K562 (cell line): ENCODE measurements around the gene RINT1. TPM values are rescaled to one million over a fixed set of nuclear protein-coding genes. Genes with fewer than 3 reads are reported as not detected.

Experiments used
- CHD2 ChIP-seq: IDR thresholded peaks from 2 replicates; pipeline ENCODE4 v1.6.1; 2011; ENCODE audit warnings: low read depth, low read length
- DIDO1 ChIP-seq: fragments of 450-650 bp; IDR thresholded peaks from 2 replicates; pipeline ENCODE4 v1.6.1; 2016; ENCODE audit warnings: low read depth, missing biosample characterization, missing genetic modification characterization
- EP400 ChIP-seq: fragments of 450-650 bp; IDR thresholded peaks from 2 replicates; pipeline ENCODE4 v1.6.1; 2017; ENCODE audit warnings: antibody characterized with exemption, mild to moderate bottlenecking, moderate library complexity
- ETV5 ChIP-seq: sonication (generic); formaldehyde crosslinking; IDR thresholded peaks from 2 replicates; pipeline ENCODE4 v1.4.0; 2020; ENCODE audit warnings: low read depth, mild to moderate bottlenecking, missing genetic modification reagents
- FOXJ3 ChIP-seq: sonication (generic); formaldehyde crosslinking; IDR thresholded peaks from 2 replicates; pipeline ENCODE4 v1.4.0; 2020; ENCODE audit warnings: mild to moderate bottlenecking, missing genetic modification reagents
- HDAC1 ChIP-seq, 2 experiments: fragments of 450-650 bp; IDR thresholded peaks; 2 replicates each; pipeline ENCODE4 v1.6.1; 2016 to 2017; ENCODE audit warnings: inconsistent platforms in 1 of 2, mild to moderate bottlenecking in 1 of 2, moderate library complexity in 1 of 2
- HMGN3 ChIP-seq: IDR thresholded peaks from 2 replicates; pipeline ENCODE4 v1.6.1; 2011; ENCODE audit warnings: borderline replicate concordance, low read depth, mild to moderate bottlenecking, mixed read lengths, low read length; ENCODE audit not compliant: insufficient read length; ENCODE audit errors: extremely low read depth
- KAT7 ChIP-seq: sonication (generic); formaldehyde crosslinking; IDR thresholded peaks from 2 replicates; pipeline ENCODE4 v1.8.0; 2022; ENCODE audit warnings: missing genetic modification reagents, mild to moderate bottlenecking, borderline replicate concordance
- LCOR ChIP-seq: sonication (generic); formaldehyde crosslinking; IDR thresholded peaks from 2 replicates; pipeline ENCODE4 v1.8.0; 2022; ENCODE audit warnings: mild to moderate bottlenecking, missing genetic modification reagents
- MNT ChIP-seq, 2 experiments: fragments of 450-650 bp; conservative IDR thresholded peaks; 2 replicates each; pipeline ENCODE4 v1.6.1; 2017; ENCODE audit warnings: mild to moderate bottlenecking in 2 of 2, moderate library complexity in 2 of 2
- MTA2 ChIP-seq: fragments of 450-650 bp; IDR thresholded peaks from 2 replicates; pipeline ENCODE4 v1.6.1; 2016; ENCODE audit warnings: low read depth
- MYC ChIP-seq, 2 experiments: fragments of 250-450 bp in 1 of 2; sonication (Bioruptor Pico) in 1 of 2; IDR thresholded peaks; 2 replicates each; pipeline versions ENCODE4 v1.5.1 to v1.6.1; 2012 to 2021; ENCODE audit warnings: low read depth in 2 of 2, borderline replicate concordance in 1 of 2, improper control_type of control experiment in 1 of 2, low read length in 1 of 2, mild to moderate bottlenecking in 1 of 2, moderate library complexity in 1 of 2
- NBN ChIP-seq: fragments of 450-650 bp; IDR thresholded peaks from 2 replicates; pipeline ENCODE4 v1.6.1; 2016; ENCODE audit warnings: low read depth, mild to moderate bottlenecking
- NR2C1 ChIP-seq, 2 experiments: fragments of 450-650 bp; IDR thresholded peaks; 2 replicates each; pipeline ENCODE4 v1.6.1; 2017; ENCODE audit warnings: mild to moderate bottlenecking in 2 of 2, antibody characterized with exemption in 1 of 2, inconsistent platforms in 1 of 2, missing compliant biosample characterization in 1 of 2, missing genetic modification characterization in 1 of 2
- PPARD ChIP-seq: fragments of 250-450 bp; sonication (Bioruptor Pico); IDR thresholded peaks from 2 replicates; pipeline ENCODE4 v1.8.0; 2022; ENCODE audit warnings: inconsistent platforms, mild to moderate bottlenecking, moderate library complexity
- RAD21 ChIP-seq, 2 experiments: fragments of 250-450 bp in 1 of 2; fragments of 450-650 bp in 1 of 2; sonication (Bioruptor Pico) in 1 of 2; formaldehyde crosslinking in 1 of 2; IDR thresholded peaks in 1 of 2; conservative IDR thresholded peaks in 1 of 2; 2 replicates each; pipeline versions ENCODE4 v1.4.0 to v1.8.0; 2020 to 2022; ENCODE audit warnings: mild to moderate bottlenecking in 2 of 2, moderate library complexity in 1 of 2
- SIN3A ChIP-seq, 2 experiments: fragments of 150-350 bp in 1 of 2; IDR thresholded peaks; 2 replicates each; pipeline ENCODE4 v1.6.1; 2011 to 2016; ENCODE audit warnings: borderline replicate concordance in 2 of 2, low read depth in 2 of 2, low read length in 2 of 2, mild to moderate bottlenecking in 2 of 2, moderate library complexity in 2 of 2; ENCODE audit not compliant: control insufficient read depth in 1 of 2
- SMAD4 ChIP-seq: fragments of 250-450 bp; sonication (Bioruptor Pico); conservative IDR thresholded peaks from 2 replicates; pipeline ENCODE4 v1.8.0; 2021; ENCODE audit warnings: inconsistent platforms, mild to moderate bottlenecking, moderate library complexity
- ZBTB33 ChIP-seq: sonication (generic); formaldehyde crosslinking; IDR thresholded peaks from 2 replicates; pipeline ENCODE4 v1.8.1; 2023; ENCODE audit warnings: mild to moderate bottlenecking, missing genetic modification reagents
- ZNF121 ChIP-seq: sonication (generic); formaldehyde crosslinking; conservative IDR thresholded peaks from 2 replicates; pipeline ENCODE4 v1.8.0; 2022; ENCODE audit warnings: missing genetic modification reagents
- ZNF785 ChIP-seq: fragments of 250-450 bp; sonication (Bioruptor Pico); IDR thresholded peaks from 2 replicates; pipeline ENCODE4 v1.4.0; 2020; ENCODE audit warnings: mild to moderate bottlenecking
- polyA plus RNA-seq, 8 experiments: library from polyadenylated mRNA; depleted of rRNA in 4 of 8; stranded (reverse) in 5 of 8; unstranded in 3 of 8; fragments of >200 nt; fragmentation: Nextera tagmentation in 2 of 8; fragmentation: Illumina TruSeq in 1 of 8; extraction: Ambion mirVana in 2 of 8; extraction: Trizol in 1 of 8; gene quantifications; 2 replicates each; pipeline versions ENCODE4 v1.2.1 to v1.2.3, GENCODE V29; 2011 to 2014; ENCODE audit warnings: inconsistent platforms in 1 of 8, missing spikeins in 1 of 8
- total RNA-seq, 7 experiments: library from RNA; depleted of rRNA in 6 of 7; stranded (reverse); fragments of >200 nt in 6 of 7; fragmentation: Illumina TruSeq in 2 of 7; extraction: Trizol in 2 of 7; gene quantifications; 2 replicates each; pipeline versions ENCODE4 v1.2.1 to v1.2.3, GENCODE V29; 2011 to 2021; ENCODE audit warnings: low replicate concordance in 1 of 7
- TF ChIP-seq, protein P1 (sequence below), 2 experiments: fragments of 450-650 bp in 1 of 2; sonication (generic) in 1 of 2; formaldehyde crosslinking in 1 of 2; IDR thresholded peaks in 1 of 2; conservative IDR thresholded peaks in 1 of 2; 2 replicates each; pipeline versions ENCODE4 v1.6.1 to v1.8.1; 2016 to 2023; ENCODE audit warnings: mild to moderate bottlenecking in 2 of 2, moderate library complexity in 2 of 2, inconsistent platforms in 1 of 2, missing genetic modification reagents in 1 of 2

RINT1 gene
- total and polyA plus RNA-seq, 9 of the 15 experiments (the other 6 are each of a cell fraction or from before 2014, with no cell fraction given): 21.3 to 74.3 (median 27.4) TPM

DNA sequence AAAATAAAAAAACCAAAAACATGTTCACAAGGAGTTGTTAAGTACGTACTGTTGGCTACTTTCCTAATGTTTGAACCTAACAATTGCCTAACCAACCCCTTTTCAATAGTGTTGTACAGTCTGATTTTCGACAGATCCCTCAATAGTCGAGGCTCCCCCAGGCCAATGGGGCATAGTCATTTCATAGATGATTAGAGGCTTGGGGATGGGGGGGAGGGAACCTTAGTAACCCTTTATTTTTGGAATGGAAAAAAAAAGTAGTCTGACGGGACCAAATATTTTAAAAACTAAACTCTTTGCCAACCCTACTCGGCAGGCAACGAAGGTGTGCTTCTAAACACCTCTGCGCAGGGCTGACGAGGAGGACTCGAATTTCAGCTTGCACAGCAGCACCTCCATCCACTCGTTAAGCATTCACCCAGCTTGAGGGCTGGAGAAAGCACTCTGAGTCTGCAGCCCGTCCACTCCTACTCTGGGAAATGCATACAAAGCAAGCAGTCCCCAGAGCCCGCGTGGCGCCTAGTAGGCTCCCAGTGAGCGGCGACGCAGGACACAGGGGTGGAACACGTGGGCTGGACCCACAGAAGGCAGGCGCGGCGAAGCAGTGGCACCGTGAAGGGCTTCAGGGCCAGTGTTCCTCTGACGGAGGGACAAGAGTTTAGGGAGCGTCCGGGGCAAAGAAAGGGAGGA, 10.8 kb upstream of the RINT1 start (continued):
- TF ChIP-seq ZBTB33: peak; percentile 72
- TF ChIP-seq, protein P1, sequence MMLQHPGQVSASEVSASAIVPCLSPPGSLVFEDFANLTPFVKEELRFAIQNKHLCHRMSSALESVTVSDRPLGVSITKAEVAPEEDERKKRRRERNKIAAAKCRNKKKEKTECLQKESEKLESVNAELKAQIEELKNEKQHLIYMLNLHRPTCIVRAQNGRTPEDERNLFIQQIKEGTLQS (IDR thresholded peaks at IDR 0.05): no peak
- TF ChIP-seq, protein P1 (CRISPR knock-in tag; conservative IDR thresholded peaks at IDR 0.05): peak; percentile 62
- no peak for TF ChIP-seq RAD21 (CRISPR knock-in tag; conservative IDR thresholded peaks at IDR 0.05 in 1 of 2, IDR thresholded peaks at IDR 0.05 in 1 of 2)
- no peak for TF ChIP-seq MTA2
- peak; percentile 94 to 97 for TF ChIP-seq MNT (conservative IDR thresholded peaks at IDR 0.05)
- peak in 1 of 2 experiments; percentile 97; a peak in 2 of 4 replicates for TF ChIP-seq HDAC1 (IDR thresholded peaks at IDR 0.05)
- TF ChIP-seq NBN: no peak; the same call in 1 of the 2 replicates
- TF ChIP-seq DIDO1 (tag): no peak
- peak; percentile 94 for TF ChIP-seq MYC (IDR thresholded peaks at IDR 0.05; ENCODE audit: low read depth, low read length)
- peak; percentile 72; the same call in 1 of the 2 replicates for TF ChIP-seq MYC (CRISPR knock-in tag; IDR thresholded peaks at IDR 0.05; ENCODE audit: borderline replicate concordance, low read depth)
- TF ChIP-seq CHD2: no peak
- TF ChIP-seq SIN3A (IDR thresholded peaks at IDR 0.05; ENCODE audit: borderline replicate concordance in 2 of 2, control insufficient read depth in 1 of 2, low read depth in 2 of 2, low read length in 2 of 2): peak; percentile 29 to 92; a peak in 3 of 4 replicates
- peak; percentile 70; the same call in 1 of the 2 replicates for TF ChIP-seq ETV5 (CRISPR knock-in tag)
- TF ChIP-seq ZNF121 (CRISPR knock-in tag): no peak; the same call in none of the 2 replicates
- TF ChIP-seq KAT7: 0 out of 2 replicates have a peak, but pooled peaks have one; percentile 6
- TF ChIP-seq PPARD (CRISPR knock-in tag): no peak
- no peak for TF ChIP-seq FOXJ3 (CRISPR knock-in tag)
- TF ChIP-seq SMAD4 (CRISPR knock-in tag): no peak
- peak; percentile 92 for TF ChIP-seq EP400
- TF ChIP-seq ZNF785: no peak
- no peak for TF ChIP-seq NR2C1 (IDR thresholded peaks at IDR 0.05)
- TF ChIP-seq NR2C1 (tag; IDR thresholded peaks at IDR 0.05): no peak
- no peak for TF ChIP-seq HMGN3
- peak; percentile 73 for TF ChIP-seq LCOR (CRISPR knock-in tag)
